HG02610 (cell line): ENCODE data around the gene NECAB2.

ENCODE experiments used
- ATAC-seq: cut with Tn5 transposase; IDR thresholded peaks from one replicate; pipeline ENCODE4 v1.9.1; 2021; ENCODE audit warnings: mild to moderate bottlenecking, moderate library complexity; ENCODE audit not compliant: unreplicated experiment

The NECAB2 gene

GRCh38 chr16:83981799-83982198 is 13.8 kb downstream of the NECAB2 start:
- no peak for ATAC-seq

- no peak for ATAC-seq
These were observed 15.4 kb downstream of the NECAB2 start for GRCh38 chr16:83983491-83983890.

- ATAC-seq, result no peak
These were observed 21.3 kb downstream of the NECAB2 start for GRCh38 chr16:83989300-83989699.

GRCh38 chr16:83990492-83990891 is 22.4 kb downstream of the NECAB2 start:
- no peak for ATAC-seq

- ATAC-seq, result no peak
These were observed 24.6 kb downstream of the NECAB2 start for GRCh38 chr16:83992624-83993023.

- ATAC-seq, result no peak
These were observed 26.0 kb downstream of the NECAB2 start for GRCh38 chr16:83994087-83994486.

- no peak for ATAC-seq
These were observed 26.7 kb downstream of the NECAB2 start for GRCh38 chr16:83994703-83995102.

- ATAC-seq, result no peak
These were observed 27.7 kb downstream of the NECAB2 start for GRCh38 chr16:83995754-83996153.

GRCh38 chr16:83996481-83997252 is 28.6 kb downstream of the NECAB2 start:
- ATAC-seq, result no peak

GRCh38 chr16:83998091-83998490 is 30.0 kb downstream of the NECAB2 start:
- no peak for ATAC-seq

GRCh38 chr16:84000989-84001642 is 33.1 kb downstream of the NECAB2 start:
- no peak for ATAC-seq

GRCh38 chr16:84001726-84002125 is 33.7 kb downstream of the NECAB2 start:
- ATAC-seq, result no peak

GRCh38 chr16:84003038-84003437 is 35.0 kb downstream of the NECAB2 start:
- ATAC-seq, result no peak

GRCh38 chr16:84004442-84004841 is 36.4 kb downstream of the NECAB2 start:
- no peak for ATAC-seq

GRCh38 chr16:84005391-84005790 is 37.3 kb downstream of the NECAB2 start:
- no peak for ATAC-seq

GRCh38 chr16:84007520-84007919 is 39.5 kb downstream of the NECAB2 start:
- ATAC-seq, result no peak

- ATAC-seq, result no peak
These were observed 39.9 kb downstream of the NECAB2 start for GRCh38 chr16:84007965-84008364.

- ATAC-seq, result no peak
These were observed 41.2 kb downstream of the NECAB2 start for GRCh38 chr16:84009282-84009681.

- no peak for ATAC-seq
These were observed 45.9 kb downstream of the NECAB2 start for GRCh38 chr16:84013787-84014569.

GRCh38 chr16:84014570-84015327 is 46.7 kb downstream of the NECAB2 start:
- no peak for ATAC-seq

- no peak for ATAC-seq
These were observed 47.4 kb downstream of the NECAB2 start for GRCh38 chr16:84015399-84015798.
